Caco-2 (cell line): ENCODE results near the gene DCAF8. TPM values are rescaled to one million over a fixed set of nuclear protein-coding genes. Genes with fewer than 3 reads are reported as not detected.

Source experiments
- BruUV-seq: library from RNA; stranded (reverse); fragments of 400-500 nt; replicated peaks from 2 replicates; lab custom pipeline; 2021; lab: Mats Ljungman, UMichigan
- CTCF ChIA-PET: fragments of 300-600 bp; sonication (Branson Sonifier 250); formaldehyde crosslinking; loops from one replicate; lab custom pipeline; 2022; ENCODE audit warnings: antibody characterized with exemption; lab: Charles Lee
- POLR2A ChIA-PET: fragments of 300-600 bp; sonication (Branson Sonifier 250); formaldehyde crosslinking; loops from one replicate; lab custom pipeline; 2022; ENCODE audit warnings: antibody characterized with exemption; lab: Charles Lee
- DNase-seq, 2 experiments: peaks; one replicate each; pipeline versions ENCODE4 v3.0.0 to v3.0.0-alpha.2; 2020 to 2022
- H3K27me3 ChIP-seq: replicated peaks from 2 replicates; pipeline ENCODE4 v1.6.0; 2011; ENCODE audit warnings: low read length; ENCODE audit not compliant: control insufficient read depth, insufficient read depth
- H3K36me3 ChIP-seq: 2 replicates; pipeline ENCODE4 v1.5.1; 2011; ENCODE audit warnings: low read length; ENCODE audit not compliant: control insufficient read depth, insufficient read depth
- H3K4me1 ChIP-seq: fragments of 250-450 bp; sonication (Bioruptor Pico); 2 replicates; pipeline ENCODE4 v1.5.1; 2020; ENCODE audit warnings: mild to moderate bottlenecking
- H3K4me3 ChIP-seq: 2 replicates; pipeline ENCODE4 v1.5.1; 2011; ENCODE audit warnings: low read depth, mild to moderate bottlenecking, control low read depth, low read length
- H3K9me3 ChIP-seq: fragments of 250-450 bp; sonication (Bioruptor Pico); 2 replicates; pipeline ENCODE4 v1.5.1; 2020; ENCODE audit warnings: mild to moderate bottlenecking, moderate library complexity
- H3K27ac Mint-ChIP-seq: one replicate; pipeline ENCODE4 v1.8.0; 2022; ENCODE audit warnings: mixed read lengths; ENCODE audit not compliant: unreplicated experiment
- H3K27me3 Mint-ChIP-seq: one replicate; pipeline ENCODE4 v1.8.0; 2022; ENCODE audit warnings: mixed read lengths; ENCODE audit not compliant: insufficient read depth, unreplicated experiment
- H3K36me3 Mint-ChIP-seq: one replicate; pipeline ENCODE4 v1.8.0; 2022; ENCODE audit warnings: mild to moderate bottlenecking, mixed read lengths; ENCODE audit not compliant: insufficient read depth, unreplicated experiment
- H3K4me1 Mint-ChIP-seq: one replicate; pipeline ENCODE4 v1.8.0; 2022; ENCODE audit warnings: low read depth, mixed read lengths; ENCODE audit not compliant: unreplicated experiment
- H3K4me3 Mint-ChIP-seq: one replicate; pipeline ENCODE4 v1.8.0; 2022; ENCODE audit warnings: mild to moderate bottlenecking, moderate library complexity, mixed read lengths; ENCODE audit not compliant: unreplicated experiment
- H3K9me3 Mint-ChIP-seq: one replicate; pipeline ENCODE4 v1.8.0; 2022; ENCODE audit warnings: mixed read lengths; ENCODE audit not compliant: unreplicated experiment
- CTCF ChIP-seq, 2 experiments: fragments of 200-600 bp in 1 of 2; IDR thresholded peaks; 1 replicate in 1 of 2; 2 replicates in 1 of 2; pipeline versions ENCODE4 v1.5.1 to v1.8.0; 2011 to 2022; ENCODE audit warnings: antibody characterized with exemption in 1 of 2, control low read depth in 1 of 2, inconsistent platforms in 1 of 2, low read depth in 1 of 2, low read length in 1 of 2, mild to moderate bottlenecking in 1 of 2, moderate library complexity in 1 of 2; ENCODE audit not compliant: insufficient read depth in 1 of 2, severe bottlenecking in 1 of 2, unreplicated experiment in 1 of 2
- intact Hi-C: fragments of 100-400 bp; cut with micrococcal nuclease; formaldehyde crosslinking; loops from one replicate; pipeline ENCODE4 v1.10.0; 2022; ENCODE audit not compliant: unreplicated experiment
- total RNA-seq: library from RNA; stranded (reverse); gene quantifications from 2 replicates; pipeline ENCODE4 v1.2.3, GENCODE V29; 2022

DCAF8 gene
- total RNA-seq, 1 experiment from 2014 or later = 112 TPM

DNA sequence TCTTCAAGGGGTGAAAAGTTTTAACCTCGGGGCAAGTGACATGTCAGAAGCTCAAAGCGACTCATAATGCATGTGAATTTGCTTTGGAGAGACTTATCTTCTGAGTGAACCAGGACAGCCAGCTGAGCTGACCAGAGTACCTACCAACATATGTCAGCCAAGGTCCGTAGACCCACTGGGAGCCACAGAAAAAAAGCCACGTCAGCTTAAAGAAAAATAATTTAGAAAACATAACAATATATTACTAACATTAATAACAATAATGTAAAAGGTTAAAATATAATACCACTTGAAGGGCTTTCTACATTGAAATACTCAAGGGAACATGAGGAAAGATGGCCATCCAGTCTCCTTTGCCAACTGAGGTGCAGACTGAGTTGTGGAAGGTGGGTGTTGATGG lies 15.6 kb upstream of the DCAF8 start:
- Histone ChIP-seq H3K27me3 (no peaks in the 10 kb centered on the region), H3K4me3 (no peak overlapping the region), H3K36me3 (peaks cover 4% of the 10 kb centered on the region), H3K9me3 (no peaks in the 10 kb centered on the region), H3K4me1 (no peaks in the 10 kb centered on the region)
- no peak for TF ChIP-seq CTCF (IDR thresholded peaks at IDR 0.05; ENCODE audit: insufficient read depth in 1 of 2, low read depth in 1 of 2, low read length in 1 of 2, severe bottlenecking in 1 of 2, unreplicated experiment in 1 of 2)
- Mint-ChIP-seq H3K4me1 (no peaks in the 10 kb centered on the region), H3K4me3 (no peak overlapping the region), H3K27ac (no peak overlapping the region), H3K27me3 (no peaks in the 10 kb centered on the region), H3K36me3 (peaks cover 37% of the 10 kb centered on the region), H3K9me3 (no peaks in the 10 kb centered on the region)
- BruUV-seq = no TSS peak
- POLR2A ChIA-PET = no interaction called here
- intact Hi-C loops = no loop called here
- no peak for DNase-seq
- CTCF ChIA-PET = interaction anchor here (1.0 kb wide), 1 partner anchor 14 kb away, joined by 3 read pairs; no protein-coding TSS in a partner anchor

- ChIA-PET POLR2A (no interaction called here), CTCF (interaction anchor here (1.0 kb wide), 1 partner anchor 14 kb away, joined by 3 read pairs; no protein-coding TSS in a partner anchor)
Observed at GRCh38 chr1:160277330-160277729, 15.0 kb upstream of the DCAF8 start.

GRCh38 chr1:160271025-160271424 lies 8.7 kb upstream of the DCAF8 start:
- Mint-ChIP-seq H3K9me3 (no peaks in the 10 kb centered on the region), H3K36me3 (no peaks in the 10 kb centered on the region), H3K4me1 (no peaks in the 10 kb centered on the region), H3K4me3 (no peak overlapping the region), H3K27me3 (peaks cover 2% of the 10 kb centered on the region), H3K27ac (no peak overlapping the region)
- no peak for DNase-seq
- Histone ChIP-seq H3K4me1 (no peaks in the 10 kb centered on the region), H3K9me3 (no peaks in the 10 kb centered on the region), H3K27me3 (no peaks in the 10 kb centered on the region), H3K36me3 (no peaks in the 10 kb centered on the region), H3K4me3 (no peak overlapping the region)
- no TSS peak for BruUV-seq
- POLR2A ChIA-PET = no interaction called here
- TF ChIP-seq CTCF (IDR thresholded peaks at IDR 0.05; ENCODE audit: insufficient read depth in 1 of 2, low read depth in 1 of 2, low read length in 1 of 2, severe bottlenecking in 1 of 2, unreplicated experiment in 1 of 2) = no peak
- intact Hi-C loops = no loop called here
- CTCF ChIA-PET = no interaction called here

More at GRCh38 chr1:160277330-160277729, 15.0 kb upstream of the DCAF8 start:
- Mint-ChIP-seq H3K4me3 (no peak overlapping the region), H3K36me3 (peaks cover 32% of the 10 kb centered on the region), H3K27ac (no peak overlapping the region), H3K4me1 (no peaks in the 10 kb centered on the region), H3K9me3 (no peaks in the 10 kb centered on the region), H3K27me3 (no peaks in the 10 kb centered on the region)
- no TSS peak for BruUV-seq
- DNase-seq = no peak
- Histone ChIP-seq H3K36me3 (peaks cover 4% of the 10 kb centered on the region), H3K4me3 (no peak overlapping the region), H3K27me3 (no peaks in the 10 kb centered on the region), H3K9me3 (no peaks in the 10 kb centered on the region), H3K4me1 (no peaks in the 10 kb centered on the region)
- TF ChIP-seq CTCF (IDR thresholded peaks at IDR 0.05; ENCODE audit: insufficient read depth in 1 of 2, low read depth in 1 of 2, low read length in 1 of 2, severe bottlenecking in 1 of 2, unreplicated experiment in 1 of 2) = no peak
- intact Hi-C loops = no loop called here
